Fibroblast of peridontal ligament (primary cell): ENCODE data around the gene HNRNPAB.
A peak's percentile ranks its signal among the peaks of the same experiment; 100 is the strongest.

ENCODE experiments used
- DNase-seq: peaks from one replicate; pipeline ENCODE4 v3.0.0-alpha.2; 2010; ENCODE audit errors: extremely low read depth

Gene HNRNPAB

GRCh38 chr5:178204182-178204934, at the start of gene HNRNPAB:
HNRNPAB (plus strand) TSS chr5:178204533; CDS start chr5:178204838, 305 bp downstream.
- DNase-seq: peak; percentile 96

GRCh38 chr5:178155065-178155464, 49.3 kb upstream of the HNRNPAB start:
- DNase-seq: no peak

GRCh38 chr5:178160176-178160575, 44.2 kb upstream of the HNRNPAB start:
- DNase-seq: no peak

GRCh38 chr5:178162481-178162880, 41.9 kb upstream of the HNRNPAB start:
- no peak for DNase-seq

- DNase-seq: peak; percentile 63
Measured at GRCh38 chr5:178163772-178164735, 40.3 kb upstream of the HNRNPAB start.

- no peak for DNase-seq
Measured at GRCh38 chr5:178165581-178165980, 38.8 kb upstream of the HNRNPAB start.

- no peak for DNase-seq
Measured at GRCh38 chr5:178170455-178170854, 33.9 kb upstream of the HNRNPAB start.

GRCh38 chr5:178174456-178174855, 29.9 kb upstream of the HNRNPAB start:
- no peak for DNase-seq

GRCh38 chr5:178176791-178177190, 27.5 kb upstream of the HNRNPAB start:
- no peak for DNase-seq

GRCh38 chr5:178177569-178177968, 26.8 kb upstream of the HNRNPAB start:
- DNase-seq: no peak

GRCh38 chr5:178180141-178180863, 24.0 kb upstream of the HNRNPAB start:
- no peak for DNase-seq

GRCh38 chr5:178182158-178182876, 22.0 kb upstream of the HNRNPAB start:
- DNase-seq: no peak

GRCh38 chr5:178186427-178186826, 17.9 kb upstream of the HNRNPAB start:
- DNase-seq: no peak

- no peak for DNase-seq
Measured at GRCh38 chr5:178187014-178187413, 17.3 kb upstream of the HNRNPAB start, which contains the start of gene GMCL2. GMCL2 (minus strand) TSS chr5:178187371; CDS start chr5:178187299, 72 bp downstream.

- no peak for DNase-seq
Measured at GRCh38 chr5:178189433-178189832, 14.9 kb upstream of the HNRNPAB start.

- no peak for DNase-seq
Measured at GRCh38 chr5:178191661-178192060, 12.7 kb upstream of the HNRNPAB start.

GRCh38 chr5:178192244-178192643, 12.1 kb upstream of the HNRNPAB start:
- no peak for DNase-seq

GRCh38 chr5:178192787-178193186, 11.5 kb upstream of the HNRNPAB start:
- DNase-seq: no peak

- DNase-seq: no peak
Measured at GRCh38 chr5:178193251-178193809, 11.0 kb upstream of the HNRNPAB start.

GRCh38 chr5:178194026-178194425, 10.3 kb upstream of the HNRNPAB start:
- no peak for DNase-seq

GRCh38 chr5:178196281-178196812, 8.0 kb upstream of the HNRNPAB start:
- DNase-seq: no peak
